Gastroesophageal sphincter (tissue), 3 donors: ENCODE measurements around the gene NKAIN2.

ENCODE experiments used
- CTCF ChIP-seq, 4 experiments: fragments of 200-600 bp in 2 of 4; fragments of 450-650 bp in 2 of 4; sonication (generic) in 1 of 4; IDR thresholded peaks; one replicate each; pipeline ENCODE4 v1.5.1; 2017 to 2019; ENCODE audit warnings: antibody characterized with exemption in 4 of 4, mild to moderate bottlenecking in 2 of 4, moderate library complexity in 2 of 4
- EP300 ChIP-seq: sonication (generic); formaldehyde crosslinking; IDR thresholded peaks from one replicate; pipeline ENCODE4 v1.6.1; 2017; ENCODE audit warnings: antibody characterized with exemption, mild to moderate bottlenecking
- POLR2A ChIP-seq, 2 donors: fragments of 450-650 bp; IDR thresholded peaks; one replicate each; pipeline ENCODE4 v1.6.1; 2017; ENCODE audit warnings: antibody characterized with exemption in 2 of 2, mild to moderate bottlenecking in 2 of 2, moderate library complexity in 1 of 2
- POLR2AphosphoS5 ChIP-seq: sonication (generic); formaldehyde crosslinking; IDR thresholded peaks from one replicate; pipeline ENCODE4 v1.6.1; 2017; ENCODE audit warnings: antibody characterized with exemption

- TF ChIP-seq CTCF (IDR thresholded peaks at IDR 0.05) (no peak), EP300 (no peak), POLR2A (IDR thresholded peaks at IDR 0.05) (no peak), POLR2AphosphoS5 (no peak)
These were observed 732.6 kb downstream of the NKAIN2 start for GRCh38 chr6:124536157-124536841.
